HG03045 (cell line): ENCODE results near the gene RNASE8.

ENCODE experiments used
- ATAC-seq: cut with Tn5 transposase; IDR thresholded peaks from one replicate; pipeline ENCODE4 v1.9.1; 2021; ENCODE audit warnings: mild to moderate bottlenecking, moderate library complexity; ENCODE audit not compliant: unreplicated experiment

Gene RNASE8

GRCh38 chr14:21103411-21103709 lies 45.7 kb downstream of the RNASE8 start:
- ATAC-seq: no peak

DNA sequence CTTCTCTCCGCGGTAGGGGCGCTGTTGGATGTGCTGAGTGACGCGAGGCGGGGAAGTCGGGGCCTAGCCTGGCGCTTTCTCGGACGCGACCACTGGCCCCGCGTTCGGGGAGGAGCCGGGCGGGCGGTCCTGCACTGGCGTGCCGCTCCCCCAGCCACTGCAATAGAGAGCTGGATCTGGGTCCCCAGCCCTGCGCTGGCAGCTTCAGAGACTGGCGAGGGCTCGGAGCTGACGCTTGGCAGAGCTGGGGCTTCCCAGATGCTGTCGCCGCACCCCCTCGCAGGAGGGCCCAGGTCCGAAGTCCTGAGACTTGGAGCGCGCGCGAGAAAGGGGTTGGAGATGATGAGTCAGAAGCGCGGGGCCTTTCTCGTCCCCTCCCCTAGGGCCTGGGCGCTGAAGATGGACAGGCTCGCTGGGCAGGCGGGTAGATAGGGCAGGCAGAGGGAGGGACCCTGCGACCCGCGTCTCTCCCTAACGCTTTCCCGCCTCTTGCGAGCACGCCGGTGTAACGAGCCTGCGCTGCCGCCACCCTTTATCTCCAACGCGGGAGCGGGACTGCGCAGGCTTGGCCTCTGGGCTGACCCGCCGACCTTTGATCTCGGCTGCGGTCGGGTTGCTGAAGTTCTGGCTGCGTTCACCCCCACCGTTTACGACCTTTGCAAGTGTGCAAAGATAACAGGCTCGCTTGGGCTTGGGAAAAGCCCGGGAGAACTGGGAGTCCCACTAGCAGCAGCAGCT lies 46.3 kb downstream of the RNASE8 start:
- ATAC-seq: peak; percentile 91

DNA sequence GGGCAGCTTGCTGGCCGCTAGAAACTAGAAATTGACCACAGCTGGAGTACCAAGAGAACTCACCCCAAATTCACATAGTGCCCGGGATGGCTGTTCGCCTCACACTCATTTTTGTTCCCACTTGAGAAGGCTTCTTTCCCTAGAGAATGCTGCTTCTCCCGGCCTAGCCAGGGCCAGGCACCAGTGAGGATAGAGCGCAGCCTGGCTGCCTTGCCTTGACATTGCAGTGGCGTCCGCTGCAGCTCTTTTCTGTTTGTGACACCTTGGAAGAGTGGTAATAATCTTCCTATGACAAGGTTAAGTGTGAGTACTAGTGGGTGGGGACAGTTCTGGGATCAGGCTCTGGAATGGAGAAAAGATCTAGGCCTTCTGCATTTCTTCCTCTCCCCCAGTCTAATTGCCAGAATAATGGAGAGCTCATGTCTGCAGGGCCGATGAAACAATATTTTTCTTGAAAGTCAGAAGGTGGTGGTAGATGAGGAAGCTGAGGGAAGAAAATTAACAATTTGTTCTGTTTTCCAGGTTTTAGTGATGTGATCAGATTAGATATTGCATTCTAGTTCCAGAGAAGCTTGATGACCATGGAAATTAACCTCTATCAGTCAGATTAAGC lies 46.9 kb downstream of the RNASE8 start:
- peak; percentile 41 for ATAC-seq

- no peak for ATAC-seq
Observed at GRCh38 chr14:21105095-21105494, 47.5 kb downstream of the RNASE8 start.

DNA sequence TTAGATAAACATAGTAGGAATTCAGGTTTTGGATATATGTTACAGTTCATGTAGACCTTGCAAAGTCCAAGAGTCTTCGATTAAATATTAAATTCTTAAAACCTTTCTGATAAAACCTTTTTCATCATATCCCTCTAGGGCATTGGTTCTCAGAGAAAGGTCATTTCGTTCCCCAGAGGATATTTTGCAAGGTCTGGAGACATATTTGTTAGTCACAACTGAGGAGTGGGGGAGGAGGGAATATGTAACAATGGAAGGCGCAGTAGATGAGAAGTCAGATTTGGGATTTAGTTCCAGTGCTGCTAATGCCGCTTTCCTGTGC lies 48.5 kb downstream of the RNASE8 start:
- no peak for ATAC-seq

DNA sequence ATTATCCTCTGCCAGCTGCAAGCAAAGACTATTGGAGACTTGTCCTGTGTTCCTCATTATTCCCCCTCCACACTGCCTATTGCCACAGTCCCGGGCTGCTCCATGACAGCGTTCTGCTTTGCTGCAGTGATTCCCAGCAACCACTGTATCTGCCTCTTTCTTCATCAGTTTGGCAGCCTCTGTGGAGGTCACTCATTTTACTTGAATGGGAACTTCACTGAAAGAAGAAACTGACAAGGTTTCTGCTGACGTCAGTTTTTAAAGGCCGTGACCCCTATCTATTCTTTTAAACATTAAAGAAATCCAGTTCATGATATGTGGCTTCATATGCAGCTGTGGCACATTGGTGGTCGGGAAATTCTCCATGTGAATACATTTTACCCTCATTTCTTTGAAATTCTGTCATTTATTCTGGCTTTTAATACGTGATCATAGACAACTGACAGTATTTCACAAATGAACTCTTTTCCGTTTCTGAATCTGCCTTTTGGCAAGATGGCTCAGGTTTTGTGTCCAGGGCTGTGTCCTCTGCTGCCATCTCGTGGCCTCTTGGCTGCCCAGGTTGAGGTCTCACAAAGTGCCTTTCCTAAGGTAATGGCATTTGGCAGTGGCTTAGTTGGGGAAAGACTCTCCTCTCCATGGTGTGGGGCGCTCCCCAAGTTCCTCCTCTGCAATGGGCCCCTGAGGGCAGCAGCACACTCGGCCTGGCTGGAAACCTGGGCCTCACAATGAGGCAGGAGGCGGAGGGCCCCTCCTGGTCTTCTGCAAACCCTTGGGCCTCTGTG lies 49.1 kb downstream of the RNASE8 start:
- ATAC-seq: no peak

- no peak for ATAC-seq
Observed at GRCh38 chr14:21107283-21107800, 49.7 kb downstream of the RNASE8 start.
